Neuronal stem cell (in vitro differentiated cells): ENCODE measurements around the gene TMEM86B.

Experiments used
- DNase-seq: peaks from one replicate; pipeline ENCODE4 v3.0.0-alpha.2; 2013; ENCODE audit warnings: low spot score
- H2AFZ ChIP-seq: one replicate; pipeline ENCODE4 v1.6.1; 2013; ENCODE audit warnings: mild to moderate bottlenecking, low read length, inconsistent platforms
- H2AK5ac ChIP-seq: 2 replicates; pipeline ENCODE4 v1.6.1; 2013; ENCODE audit warnings: low read depth, mild to moderate bottlenecking, inconsistent platforms, low read length, moderate library complexity, mixed read lengths
- H2BK120ac ChIP-seq: 2 replicates; pipeline ENCODE4 v1.6.1; 2013; ENCODE audit warnings: low read depth, mild to moderate bottlenecking, inconsistent platforms, low read length, moderate library complexity, mixed read lengths
- H2BK12ac ChIP-seq: one replicate; pipeline ENCODE4 v1.6.1; 2013; ENCODE audit warnings: low read length, inconsistent platforms
- H2BK15ac ChIP-seq: 2 replicates; pipeline ENCODE4 v1.6.1; 2013; ENCODE audit warnings: mild to moderate bottlenecking, low read length, inconsistent platforms, mixed read lengths
- H2BK5ac ChIP-seq: one replicate; pipeline ENCODE4 v1.6.1; 2013; ENCODE audit warnings: inconsistent platforms, mild to moderate bottlenecking, low read length, moderate library complexity
- H3K14ac ChIP-seq: one replicate; pipeline ENCODE4 v1.6.1; 2013; ENCODE audit warnings: low read length, inconsistent platforms
- H3K18ac ChIP-seq: 2 replicates; pipeline ENCODE4 v1.6.1; 2013; ENCODE audit warnings: low read length, inconsistent platforms
- H3K23ac ChIP-seq: 2 replicates; pipeline ENCODE4 v1.6.1; 2013; ENCODE audit warnings: low read depth, mild to moderate bottlenecking, mixed read lengths, low read length, inconsistent platforms; ENCODE audit not compliant: poor library complexity
- H3K27ac ChIP-seq: replicated peaks from 3 replicates; pipeline ENCODE4 v1.5.1; 2013; ENCODE audit warnings: low read length, inconsistent platforms
- H3K27me3 ChIP-seq, 3 experiments: 2 replicates each; pipeline ENCODE4 v1.6.1; 2013; ENCODE audit warnings: low read length in 3 of 3, mild to moderate bottlenecking in 2 of 3, inconsistent platforms in 1 of 3, low read depth in 1 of 3, mixed read lengths in 1 of 3, moderate library complexity in 1 of 3; ENCODE audit not compliant: control insufficient read depth in 3 of 3, insufficient read depth in 3 of 3
- H3K36me3 ChIP-seq, 2 donors: replicated peaks in 1 of 2; 2 replicates each; pipeline ENCODE4 v1.6.1; 2013; ENCODE audit warnings: low read length in 2 of 2; ENCODE audit not compliant: control insufficient read depth in 2 of 2, insufficient read depth in 2 of 2
- H3K4ac ChIP-seq: 2 replicates; pipeline ENCODE4 v1.6.1; 2013; ENCODE audit warnings: inconsistent platforms, mild to moderate bottlenecking, low read length, moderate library complexity
- H3K4me1 ChIP-seq, 2 donors: 1 replicate in 1 of 2; 2 replicates in 1 of 2; pipeline ENCODE4 v1.6.1; 2013; ENCODE audit warnings: low read length in 2 of 2, low read depth in 1 of 2; ENCODE audit not compliant: control insufficient read depth in 2 of 2, insufficient read depth in 1 of 2
- H3K4me2 ChIP-seq: one replicate; pipeline ENCODE4 v1.6.1; 2013; ENCODE audit warnings: mild to moderate bottlenecking, low read length, inconsistent platforms; ENCODE audit not compliant: insufficient read depth, poor library complexity, severe bottlenecking
- H3K4me3 ChIP-seq, 2 donors: 2 replicates each; pipeline ENCODE4 v1.5.1; 2013; ENCODE audit warnings: low read length in 2 of 2, mild to moderate bottlenecking in 2 of 2, inconsistent platforms in 1 of 2, moderate library complexity in 1 of 2
- H3K79me1 ChIP-seq: one replicate; pipeline ENCODE4 v1.6.1; 2013; ENCODE audit warnings: low read depth, mild to moderate bottlenecking, inconsistent platforms, low read length, moderate library complexity
- H3K9ac ChIP-seq: one replicate; pipeline ENCODE4 v1.6.1; 2013; ENCODE audit warnings: mild to moderate bottlenecking, low read depth, low read length, inconsistent platforms; ENCODE audit not compliant: poor library complexity
- H3K9me3 ChIP-seq, 2 donors: replicated peaks in 1 of 2; 2 replicates each; pipeline versions ENCODE3 to v1.6.1; 2013; ENCODE audit warnings: low read length in 2 of 2, mild to moderate bottlenecking in 2 of 2, inconsistent platforms in 1 of 2, low read depth in 1 of 2, mixed read lengths in 1 of 2, moderate library complexity in 1 of 2; ENCODE audit not compliant: control insufficient read depth in 2 of 2, insufficient read depth in 1 of 2
- H4K8ac ChIP-seq: one replicate; pipeline ENCODE4 v1.6.1; 2013; ENCODE audit warnings: low read depth, mild to moderate bottlenecking, inconsistent platforms, low read length, moderate library complexity
- H4K91ac ChIP-seq: one replicate; pipeline ENCODE4 v1.6.1; 2013; ENCODE audit warnings: low read length, low read depth, mild to moderate bottlenecking, inconsistent platforms; ENCODE audit not compliant: poor library complexity
- WGBS, 2 donors: extraction: QIAGEN DNeasy Blood & Tissue Kit; methylation state at CpG; one replicate each; pipeline ENCODE4 v1.1.7; 2013; ENCODE audit warnings: missing lambda C conversion rate in 2 of 2, mixed read lengths in 1 of 2; ENCODE audit not compliant: insufficient read length in 2 of 2, insufficient replicate concordance in 1 of 2; ENCODE audit errors: extremely low coverage in 2 of 2; 5-methylcytosine and 5-hydroxymethylcytosine counted together

Gene TMEM86B

DNA sequence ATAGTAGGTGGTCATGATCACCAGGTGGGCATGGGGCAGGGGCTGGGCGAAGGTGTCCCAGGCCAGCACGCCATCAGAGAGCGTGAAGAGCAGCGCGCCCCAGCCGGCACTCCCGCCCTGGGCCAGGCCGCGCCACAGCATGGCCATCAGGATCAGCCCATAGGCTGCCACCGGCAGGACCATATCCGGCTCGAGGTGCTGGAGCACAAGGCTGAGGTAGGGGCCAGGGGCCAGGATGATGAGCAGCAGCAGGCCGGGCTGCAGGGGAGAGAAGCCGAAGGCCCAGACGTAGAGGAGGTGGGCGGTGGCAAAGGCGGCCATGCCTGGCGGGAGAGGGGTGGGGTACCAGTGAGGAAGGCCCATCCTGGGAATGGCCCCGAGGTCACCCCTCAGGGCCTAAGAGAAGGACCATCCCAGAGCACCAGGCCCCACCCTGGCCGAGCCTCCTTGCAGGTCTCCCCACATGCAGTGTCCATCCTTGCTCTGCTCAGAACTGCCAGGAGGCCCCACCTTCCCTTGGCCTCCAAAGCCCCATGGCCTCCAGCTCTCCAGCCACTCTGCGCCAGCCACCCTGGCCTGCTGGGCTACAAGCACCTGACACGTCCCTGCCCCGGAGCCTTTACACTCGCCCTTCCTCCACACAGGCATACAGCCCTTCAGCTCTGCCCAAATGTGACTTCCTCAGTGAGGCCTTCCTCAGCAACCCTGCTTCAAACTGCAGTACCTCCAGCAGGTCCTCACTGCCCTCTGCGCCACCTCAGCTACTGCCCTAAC, 1.1 kb downstream of the TMEM86B start:
- peak overlapping the region; percentile 21 for H3K9ac ChIP-seq
- DNase-seq, result no peak
- H3K27ac ChIP-seq, result no peak overlapping the region
- no peak overlapping the region for H2AFZ ChIP-seq
- no peak overlapping the region for H3K4ac ChIP-seq
- H2BK15ac ChIP-seq, result no peak overlapping the region
- no peak overlapping the region for H2AK5ac ChIP-seq
- WGBS, 2 donors, result no CpG with 5 or more reads among the region's 25 CpGs
- peaks cover 7% of the 10 kb centered on the region for H3K79me1 ChIP-seq
- H4K91ac ChIP-seq, result no peak overlapping the region
- H3K36me3 ChIP-seq, result peaks cover 28 to 69% of the 10 kb centered on the region in 2 donors
- no peak overlapping the region for H3K4me3 ChIP-seq
- H2BK120ac ChIP-seq, result no peak overlapping the region
- H3K9me3 ChIP-seq, result no peaks in the 10 kb centered on the region
- peaks cover 0 to 2% of the 10 kb centered on the region in 2 donors for H3K4me1 ChIP-seq
- H3K14ac ChIP-seq, result no peak overlapping the region
- H3K18ac ChIP-seq, result no peak overlapping the region
- H2BK12ac ChIP-seq, result no peak overlapping the region
- H2BK5ac ChIP-seq, result no peak overlapping the region
- H4K8ac ChIP-seq, result peak overlapping the region; percentile 43
- H3K23ac ChIP-seq, result peak overlapping the region; percentile 55
- no peak overlapping the region for H3K4me2 ChIP-seq
- H3K27me3 ChIP-seq, result no peaks in the 10 kb centered on the region

DNA sequence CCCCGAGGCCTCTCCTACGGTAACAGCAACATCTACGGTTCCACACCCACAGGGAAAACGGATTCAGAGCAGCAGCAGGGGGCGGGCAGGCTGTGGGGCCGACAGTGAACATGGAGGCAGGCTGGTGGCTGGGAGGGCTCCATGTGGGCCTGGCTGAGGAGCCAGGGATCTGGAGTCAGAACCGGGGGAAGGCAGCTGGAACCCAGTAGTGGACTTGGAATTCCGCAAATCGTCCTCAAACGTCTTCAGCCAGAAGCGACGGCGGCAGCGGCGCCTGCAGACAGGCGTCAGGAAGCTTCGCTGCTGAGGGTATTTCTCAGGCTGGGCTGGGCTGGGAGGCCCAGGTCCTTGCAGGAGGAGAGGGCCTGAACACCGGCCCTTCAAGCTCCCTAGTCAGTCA, 1.8 kb downstream of the TMEM86B start:
- no peak overlapping the region for H2BK120ac ChIP-seq
- no peak overlapping the region for H4K8ac ChIP-seq
- H2AK5ac ChIP-seq, result no peak overlapping the region
- no peak overlapping the region for H2BK5ac ChIP-seq
- no peak overlapping the region for H2BK12ac ChIP-seq
- no peak for DNase-seq
- no peak overlapping the region for H3K27ac ChIP-seq
- H4K91ac ChIP-seq, result no peak overlapping the region
- H3K4me1 ChIP-seq, result peaks cover 0 to 2% of the 10 kb centered on the region in 2 donors
- H3K23ac ChIP-seq, result peak overlapping the region; percentile 20
- H3K14ac ChIP-seq, result no peak overlapping the region
- H3K27me3 ChIP-seq, result no peaks in the 10 kb centered on the region
- H3K9ac ChIP-seq, result peak overlapping the region; percentile 70
- no peak overlapping the region for H3K4me3 ChIP-seq
- no peak overlapping the region for H2BK15ac ChIP-seq
- H3K4me2 ChIP-seq, result no peak overlapping the region
- H3K79me1 ChIP-seq, result peaks cover 4% of the 10 kb centered on the region
- H2AFZ ChIP-seq, result no peak overlapping the region
- no CpG with 5 or more reads among the region's 18 CpGs for WGBS, 2 donors
- no peak overlapping the region for H3K18ac ChIP-seq
- no peak overlapping the region for H3K4ac ChIP-seq
- H3K36me3 ChIP-seq, result peaks cover 23 to 63% of the 10 kb centered on the region in 2 donors
- H3K9me3 ChIP-seq, result no peaks in the 10 kb centered on the region

DNA sequence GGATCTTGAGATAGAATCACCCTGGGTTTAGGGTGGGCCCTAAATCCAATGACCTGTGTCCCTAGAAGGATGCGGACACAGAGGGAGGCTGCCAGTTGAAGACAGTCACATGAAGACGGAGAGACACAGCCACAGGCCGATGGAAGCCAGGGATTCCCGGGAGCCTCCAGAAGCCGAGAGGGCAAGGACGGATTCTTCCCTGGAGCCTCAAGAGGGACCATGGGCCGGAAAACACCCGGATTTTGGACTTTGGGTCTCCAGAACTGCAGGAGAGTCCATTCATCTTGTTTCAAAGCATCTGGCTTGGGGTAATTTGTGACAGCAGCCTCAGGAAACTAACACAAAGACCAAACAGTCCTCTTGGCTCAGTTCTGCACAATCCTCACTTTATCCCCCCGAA, 2.3 kb downstream of the TMEM86B start:
- no peak overlapping the region for H2BK5ac ChIP-seq
- H3K14ac ChIP-seq, result no peak overlapping the region
- no peaks in the 10 kb centered on the region for H3K9me3 ChIP-seq
- no peak overlapping the region for H2BK12ac ChIP-seq
- H3K36me3 ChIP-seq, result peaks cover 19 to 57% of the 10 kb centered on the region in 2 donors
- peaks cover 0 to 2% of the 10 kb centered on the region in 2 donors for H3K4me1 ChIP-seq
- no peak overlapping the region for H3K27ac ChIP-seq
- H3K9ac ChIP-seq, result no peak overlapping the region
- H2BK120ac ChIP-seq, result no peak overlapping the region
- no CpG with 5 or more reads among the region's 9 CpGs for WGBS, 2 donors
- DNase-seq, result no peak
- no peak overlapping the region for H2BK15ac ChIP-seq
- H3K18ac ChIP-seq, result no peak overlapping the region
- H4K91ac ChIP-seq, result no peak overlapping the region
- no peaks in the 10 kb centered on the region for H3K27me3 ChIP-seq
- H2AK5ac ChIP-seq, result no peak overlapping the region
- no peak overlapping the region for H3K4ac ChIP-seq
- peaks cover 4% of the 10 kb centered on the region for H3K79me1 ChIP-seq
- no peak overlapping the region for H2AFZ ChIP-seq
- H4K8ac ChIP-seq, result no peak overlapping the region
- no peak overlapping the region for H3K23ac ChIP-seq
- H3K4me2 ChIP-seq, result no peak overlapping the region
- H3K4me3 ChIP-seq, result no peak overlapping the region

DNA sequence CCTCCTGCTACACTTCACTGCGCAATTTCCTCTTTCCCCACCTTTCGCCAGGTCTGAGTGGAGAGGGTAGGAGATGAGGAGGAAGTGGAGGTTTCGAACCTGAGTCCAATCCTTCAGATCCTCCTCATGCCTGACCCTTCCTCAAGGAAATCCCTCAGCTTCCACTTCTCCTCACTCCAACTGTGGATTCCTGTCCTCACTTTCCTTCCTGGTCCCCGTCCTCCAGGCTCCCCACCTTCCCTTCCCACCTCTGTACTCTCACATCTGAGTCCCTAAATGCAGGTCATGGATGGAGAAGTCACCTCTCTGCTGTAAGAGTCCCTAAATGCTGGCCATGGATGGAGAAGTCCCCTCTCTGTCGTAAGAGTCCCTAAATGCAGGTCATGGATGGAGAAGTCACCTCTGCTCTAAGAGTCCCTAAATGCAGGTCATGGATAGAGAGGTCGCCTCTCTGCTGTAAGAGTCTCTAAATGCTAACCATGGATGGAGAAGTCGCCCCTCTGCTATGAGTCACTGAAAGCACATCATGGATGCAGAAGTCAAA, 3.1 kb downstream of the TMEM86B start:
- H3K4me2 ChIP-seq, result no peak overlapping the region
- peak overlapping the region; percentile 78 for H2BK5ac ChIP-seq
- H3K18ac ChIP-seq, result no peak overlapping the region
- H4K8ac ChIP-seq, result no peak overlapping the region
- DNase-seq, result no peak
- no peak overlapping the region for H3K14ac ChIP-seq
- H3K4ac ChIP-seq, result no peak overlapping the region
- no CpG with 5 or more reads among the region's 7 CpGs for WGBS, 2 donors
- H3K79me1 ChIP-seq, result peaks cover 4% of the 10 kb centered on the region
- H3K9ac ChIP-seq, result peak overlapping the region; percentile 3
- H2AFZ ChIP-seq, result no peak overlapping the region
- H3K36me3 ChIP-seq, result peaks cover 15 to 51% of the 10 kb centered on the region in 2 donors
- peaks cover 0 to 2% of the 10 kb centered on the region in 2 donors for H3K4me1 ChIP-seq
- H3K4me3 ChIP-seq, result no peak overlapping the region
- no peak overlapping the region for H2BK12ac ChIP-seq
- H2BK120ac ChIP-seq, result no peak overlapping the region
- H3K27ac ChIP-seq, result no peak overlapping the region
- no peaks in the 10 kb centered on the region for H3K27me3 ChIP-seq
- H3K9me3 ChIP-seq, result peaks cover 1% of the 10 kb centered on the region in 2 donors
- no peak overlapping the region for H3K23ac ChIP-seq
- no peak overlapping the region for H2BK15ac ChIP-seq
- H2AK5ac ChIP-seq, result no peak overlapping the region
- H4K91ac ChIP-seq, result no peak overlapping the region
